Thyroid gland (tissue), 4 donors: Measurements from ENCODE around the gene NRDC.

Experiments used
- CTCF ChIP-seq, 6 experiments: fragments of 200-600 bp in 3 of 6; fragments of 450-650 bp in 3 of 6; sonication (generic) in 3 of 6; IDR thresholded peaks; one replicate each; pipeline ENCODE4 v1.5.1; 2016 to 2019; ENCODE audit warnings: antibody characterized with exemption in 6 of 6, mild to moderate bottlenecking in 2 of 6, inconsistent platforms in 1 of 6, moderate library complexity in 1 of 6
- POLR2A ChIP-seq, 2 donors: fragments of 450-650 bp; IDR thresholded peaks; one replicate each; pipeline ENCODE4 v1.6.1; 2017; ENCODE audit warnings: antibody characterized with exemption in 2 of 2, mild to moderate bottlenecking in 2 of 2, moderate library complexity in 1 of 2

- TF ChIP-seq CTCF (IDR thresholded peaks at IDR 0.05) (no peak), POLR2A (IDR thresholded peaks at IDR 0.05) (no peak)
Measured at GRCh38 chr1:51867479-51868232, 10.9 kb downstream of the NRDC start.
